Posterior vena cava (tissue), 2 donors: ENCODE data around the gene COX6A1. TPM values are rescaled to one million over a fixed set of nuclear protein-coding genes. Genes with fewer than 3 reads are reported as not detected.
"Not testable (repeated sequence)": the region's sequence is repeated elsewhere in the genome, so short reads cannot be mapped to it uniquely, and the experiment has no call there.

Experiments used
- DNase-seq: peaks from one replicate; pipeline ENCODE4 v3.0.0-alpha.2; 2020; ENCODE audit warnings: low spot score
- intact Hi-C, 2 donors: fragments of 100-400 bp; cut with DNase I; formaldehyde crosslinking; loops; one replicate each; pipeline versions ENCODE4 v1.14.1 to v1.14.2; 2022 to 2023
- total RNA-seq, 2 donors: library from RNA; stranded (reverse); fragmentation: NEBNext Ultra II Directional; extraction: Animal tissue kit (Norgen Biotek cat#: 25700); gene quantifications; one replicate each; pipeline ENCODE4 v1.2.1, GENCODE V29; 2021
- donor health status: DM: yes; HTN: yes; CAD: no.
- donor health status: DM: yes; HTN: yes; CAD: no.

Gene COX6A1
- total RNA-seq, 2 donors from 2014 or later, result 244 to 261 TPM

DNA sequence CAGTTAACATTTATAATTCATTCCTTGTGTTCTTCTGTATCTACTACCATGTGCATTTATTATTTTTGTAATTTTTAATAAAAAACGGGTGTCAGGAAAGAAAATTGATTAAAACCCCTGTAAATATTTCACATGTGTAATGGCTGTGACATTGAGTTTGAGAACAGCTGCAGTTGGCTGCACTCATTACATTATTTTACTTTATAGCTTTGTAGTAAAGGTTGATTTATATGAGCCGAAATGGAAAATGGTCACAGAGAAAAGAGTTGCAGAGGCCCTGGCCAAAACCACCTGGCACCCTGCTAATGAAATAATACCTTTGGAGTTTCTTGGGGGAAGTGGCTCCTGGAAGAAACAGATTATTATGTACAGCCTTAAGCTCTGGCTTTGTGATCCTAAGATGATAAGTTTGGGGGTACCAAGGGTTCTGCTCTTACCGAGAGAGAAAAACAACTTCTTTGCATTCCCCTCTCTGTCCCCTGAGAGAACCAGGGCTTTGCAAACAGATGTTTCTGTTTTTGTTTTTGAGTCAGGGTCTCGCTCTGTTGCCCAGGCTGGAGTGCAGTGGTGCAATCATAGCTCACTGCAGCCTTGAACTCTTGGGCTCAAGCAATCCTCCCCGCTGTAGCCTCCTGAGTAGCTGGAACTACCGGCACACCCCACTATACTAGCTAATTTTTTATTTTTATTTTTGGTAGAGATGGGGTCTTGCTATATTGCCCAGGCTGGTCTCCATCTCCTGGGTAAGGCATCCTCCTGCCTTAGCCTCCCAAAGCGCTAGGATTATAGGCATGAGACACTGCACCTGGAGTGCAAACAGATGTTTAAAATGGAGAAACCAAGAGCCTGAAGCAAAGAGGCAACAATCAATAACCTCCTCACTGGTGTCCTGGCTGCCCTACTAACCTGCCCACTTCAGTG is 48.3 kb downstream of the COX6A1 start:
- intact Hi-C loops, result no loop called here
- DNase-seq, result no peak

DNA sequence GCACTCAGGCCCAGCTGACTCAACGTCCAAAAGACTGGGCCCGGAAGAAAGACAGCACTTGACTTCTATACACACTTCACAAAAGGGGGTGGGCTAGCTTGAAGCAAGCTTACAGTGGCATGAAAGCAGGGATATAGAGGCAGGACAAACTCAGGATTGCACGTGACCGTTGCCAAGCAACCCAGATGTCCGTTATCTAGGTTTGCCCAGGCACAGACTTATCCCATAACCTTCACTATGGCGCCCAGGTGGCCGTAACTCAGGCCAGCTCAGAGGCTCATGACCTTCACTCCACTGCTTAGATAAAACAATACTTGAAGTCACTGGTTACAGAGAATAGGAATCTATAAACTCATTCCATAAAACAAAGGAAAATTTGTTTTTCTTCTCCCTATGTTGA is 49.6 kb downstream of the COX6A1 start:
- intact Hi-C loops, DNase-seq: not testable (repeated sequence)

DNA sequence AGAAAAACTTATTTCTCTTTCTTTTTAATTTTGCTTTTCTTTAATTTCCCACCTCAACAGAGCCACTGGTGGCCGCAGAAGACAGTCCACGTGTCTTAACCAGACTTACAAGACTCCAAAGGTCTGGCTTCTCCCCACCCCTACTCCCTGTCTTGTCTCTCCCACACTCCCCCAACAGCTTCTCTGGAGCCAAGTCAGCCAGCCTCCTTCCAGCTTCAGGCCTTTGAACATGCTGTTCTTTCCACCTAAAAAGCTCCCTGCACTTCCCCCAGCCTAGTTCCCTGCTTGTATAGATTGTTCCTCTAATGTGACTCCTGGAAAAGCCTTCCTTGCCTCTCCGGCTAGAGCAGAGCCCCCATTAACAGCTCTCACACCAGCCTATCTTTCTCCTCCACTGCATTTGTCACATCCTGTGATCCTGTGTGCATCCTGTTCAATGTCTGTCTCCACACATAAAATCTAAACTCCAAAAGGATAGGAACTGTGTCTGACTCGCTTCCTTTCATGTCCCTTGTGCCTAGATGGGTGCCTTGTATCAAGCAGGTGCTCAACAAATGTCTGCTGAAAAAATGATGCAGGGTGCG is 50.2 kb downstream of the COX6A1 start:
- DNase-seq, result no peak
- intact Hi-C loops, result no loop called here

DNA sequence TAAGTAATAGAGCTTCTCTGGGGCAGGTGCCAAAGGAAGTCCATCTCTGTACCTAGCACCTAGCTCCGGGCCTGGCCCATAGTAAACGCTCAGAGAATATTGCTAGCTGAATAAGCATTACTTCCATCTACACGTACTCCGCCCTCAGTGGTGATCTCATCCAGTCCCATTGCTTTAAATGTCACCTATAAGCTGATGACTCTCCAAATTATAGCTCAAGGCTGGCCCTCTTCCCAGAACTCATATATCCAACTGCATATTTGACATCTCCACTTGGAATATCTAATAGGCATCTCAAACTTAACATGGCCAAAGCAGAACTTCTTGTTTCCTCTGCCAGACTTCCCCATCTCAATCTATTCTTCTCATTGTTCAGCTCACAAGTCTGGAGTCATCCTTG is 51.1 kb downstream of the COX6A1 start:
- intact Hi-C loops, result no loop called here
- DNase-seq, result no peak

DNA sequence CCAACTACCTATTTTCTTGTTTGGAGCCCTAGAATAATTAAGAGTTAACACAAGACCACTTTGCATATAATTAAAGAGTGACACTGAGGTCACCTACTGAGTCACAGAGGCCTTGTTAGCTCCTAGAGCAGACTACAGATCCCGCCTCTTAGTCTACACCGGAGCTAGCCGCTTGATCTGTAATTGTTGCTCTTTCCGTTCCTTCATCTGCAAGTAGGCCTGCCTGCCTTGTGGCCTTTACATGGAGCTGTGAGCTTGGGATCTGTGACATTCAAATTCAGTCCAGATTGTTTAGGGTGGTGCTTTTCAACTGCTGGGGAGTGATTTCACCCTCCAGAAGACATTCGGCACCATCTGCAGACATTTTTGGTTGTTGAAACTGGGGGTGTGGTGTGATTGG is 52.4 kb downstream of the COX6A1 start:
- DNase-seq, result no peak
- intact Hi-C loops, result no loop called here

Other genes with a start within 250 kb of the COX6A1 start
- gene GCN1, start 243.4 kb upstream of the COX6A1 start, total RNA-seq, result 10 to 100 TPM; 50.2 to 52.5 TPM
- 1,000 to 10,000 TPM; 1,277 to 1,372 TPM for gene RPLP0, start 237.0 kb upstream of the COX6A1 start, total RNA-seq
- 100 to 1,000 TPM; 110 to 113 TPM for gene PXN, start 172.4 kb upstream of the COX6A1 start, total RNA-seq
- gene RNU4-2, start 146.2 kb upstream of the COX6A1 start, total RNA-seq, result over 10,000 TPM; 46,106 to 62,268 TPM
- gene RNU4-1, start 144.9 kb upstream of the COX6A1 start, total RNA-seq, result 1,000 to 10,000 TPM; 4,532 to 5,081 TPM
- gene SIRT4, start 135.8 kb upstream of the COX6A1 start, total RNA-seq, result under 1 TPM; 0.69 to 0.71 TPM
- 1 to 10 TPM in 1 of 2 donors, not detected in 1; 2.0 TPM for gene PLA2G1B, start 110.3 kb upstream of the COX6A1 start, total RNA-seq
- gene MSI1, start 68.9 kb upstream of the COX6A1 start, total RNA-seq, result 1 to 10 TPM in 1 of 2 donors, under 1 TPM in 1; 0.28 to 1.0 TPM
- 10 to 100 TPM; 13.9 to 15.7 TPM for gene TRIAP1, start 8.3 kb downstream of the COX6A1 start, total RNA-seq
- 10 to 100 TPM; 11.7 to 16.2 TPM for gene GATC, start 8.3 kb downstream of the COX6A1 start, total RNA-seq
- gene SRSF9, start 31.6 kb downstream of the COX6A1 start, total RNA-seq, result 10 to 100 TPM; 83.5 to 84.4 TPM
- 100 to 1,000 TPM; 221 to 343 TPM for gene DYNLL1, start 58.0 kb downstream of the COX6A1 start, total RNA-seq
- gene COQ5, start 91.0 kb downstream of the COX6A1 start, total RNA-seq, result 10 to 100 TPM; 15.7 to 21.5 TPM
- 100 to 1,000 TPM; 219 to 226 TPM for gene RNF10, start 96.2 kb downstream of the COX6A1 start, total RNA-seq
- gene POP5, start 143.3 kb downstream of the COX6A1 start, total RNA-seq, result 10 to 100 TPM; 19.6 to 28.9 TPM
- gene CABP1, start 202.5 kb downstream of the COX6A1 start, total RNA-seq, result 1 to 10 TPM; 3.3 to 5.5 TPM
- gene MLEC, start 249.0 kb downstream of the COX6A1 start, total RNA-seq, result 100 to 1,000 TPM in 1 of 2 donors, 10 to 100 TPM in 1; 92.5 to 132 TPM